Esophagus squamous epithelium (tissue), 4 donors: ENCODE measurements around the gene RSPH10B2.
"Not testable (repeated sequence)": the region's sequence is repeated elsewhere in the genome, so short reads cannot be mapped to it uniquely, and the experiment has no call there.

Source experiments
- POLR2A ChIP-seq, 4 donors: fragments of 450-650 bp; IDR thresholded peaks; one replicate each; pipeline ENCODE4 v1.6.1; 2017; ENCODE audit warnings: antibody characterized with exemption in 4 of 4, mild to moderate bottlenecking in 4 of 4, moderate library complexity in 3 of 4
- TF ChIP-seq, protein P1 (sequence below), 6 experiments: fragments of 450-650 bp in 4 of 6; fragments of 200-600 bp in 2 of 6; sonication (generic) in 2 of 6; IDR thresholded peaks; one replicate each; pipeline ENCODE4 v1.5.1; 2016 to 2019; ENCODE audit warnings: antibody characterized with exemption in 6 of 6, mild to moderate bottlenecking in 4 of 6, moderate library complexity in 4 of 6

DNA sequence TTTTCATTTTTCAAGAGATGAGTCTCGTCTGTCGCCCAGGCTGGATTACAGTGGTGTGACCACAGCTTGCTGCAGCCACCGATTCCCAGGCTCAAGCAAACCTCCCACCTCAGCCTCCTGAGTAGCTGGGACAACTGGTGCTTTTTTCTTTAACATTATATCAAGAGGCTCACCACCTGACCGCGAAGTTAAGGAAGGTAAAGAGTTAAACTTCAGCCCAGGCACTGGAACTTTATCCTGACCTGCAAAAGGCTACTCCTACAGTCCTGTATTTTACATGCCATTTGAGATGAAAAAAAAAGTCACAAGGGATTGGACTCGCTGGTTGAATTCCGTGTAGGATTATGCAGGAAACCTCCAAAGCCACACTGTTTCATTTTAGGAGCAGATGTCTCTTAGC is 61.6 kb downstream of the RSPH10B2 start:
- TF ChIP-seq, protein P1, sequence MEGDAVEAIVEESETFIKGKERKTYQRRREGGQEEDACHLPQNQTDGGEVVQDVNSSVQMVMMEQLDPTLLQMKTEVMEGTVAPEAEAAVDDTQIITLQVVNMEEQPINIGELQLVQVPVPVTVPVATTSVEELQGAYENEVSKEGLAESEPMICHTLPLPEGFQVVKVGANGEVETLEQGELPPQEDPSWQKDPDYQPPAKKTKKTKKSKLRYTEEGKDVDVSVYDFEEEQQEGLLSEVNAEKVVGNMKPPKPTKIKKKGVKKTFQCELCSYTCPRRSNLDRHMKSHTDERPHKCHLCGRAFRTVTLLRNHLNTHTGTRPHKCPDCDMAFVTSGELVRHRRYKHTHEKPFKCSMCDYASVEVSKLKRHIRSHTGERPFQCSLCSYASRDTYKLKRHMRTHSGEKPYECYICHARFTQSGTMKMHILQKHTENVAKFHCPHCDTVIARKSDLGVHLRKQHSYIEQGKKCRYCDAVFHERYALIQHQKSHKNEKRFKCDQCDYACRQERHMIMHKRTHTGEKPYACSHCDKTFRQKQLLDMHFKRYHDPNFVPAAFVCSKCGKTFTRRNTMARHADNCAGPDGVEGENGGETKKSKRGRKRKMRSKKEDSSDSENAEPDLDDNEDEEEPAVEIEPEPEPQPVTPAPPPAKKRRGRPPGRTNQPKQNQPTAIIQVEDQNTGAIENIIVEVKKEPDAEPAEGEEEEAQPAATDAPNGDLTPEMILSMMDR (IDR thresholded peaks at IDR 0.05): not testable (repeated sequence)
- TF ChIP-seq POLR2A (IDR thresholded peaks at IDR 0.05): not testable (repeated sequence)
